OCI-LY7 (cell line): ENCODE data around the gene PTPRM.

Source experiments
- CTCF ChIP-seq: fragments of 200-600 bp; sonication (generic); conservative IDR thresholded peaks from 2 replicates; pipeline ENCODE4 v1.5.1; 2014; ENCODE audit warnings: mild to moderate bottlenecking, antibody characterized with exemption, low read length, moderate library complexity, mixed read lengths
- EZH2phosphoT487 ChIP-seq: fragments of 200-600 bp; sonication (generic); IDR thresholded peaks from 2 replicates; pipeline ENCODE4 v1.6.1; 2018; ENCODE audit warnings: low read depth, borderline replicate concordance, mild to moderate bottlenecking, mixed run types, antibody characterized with exemption, low read length, moderate library complexity, mixed read lengths

DNA sequence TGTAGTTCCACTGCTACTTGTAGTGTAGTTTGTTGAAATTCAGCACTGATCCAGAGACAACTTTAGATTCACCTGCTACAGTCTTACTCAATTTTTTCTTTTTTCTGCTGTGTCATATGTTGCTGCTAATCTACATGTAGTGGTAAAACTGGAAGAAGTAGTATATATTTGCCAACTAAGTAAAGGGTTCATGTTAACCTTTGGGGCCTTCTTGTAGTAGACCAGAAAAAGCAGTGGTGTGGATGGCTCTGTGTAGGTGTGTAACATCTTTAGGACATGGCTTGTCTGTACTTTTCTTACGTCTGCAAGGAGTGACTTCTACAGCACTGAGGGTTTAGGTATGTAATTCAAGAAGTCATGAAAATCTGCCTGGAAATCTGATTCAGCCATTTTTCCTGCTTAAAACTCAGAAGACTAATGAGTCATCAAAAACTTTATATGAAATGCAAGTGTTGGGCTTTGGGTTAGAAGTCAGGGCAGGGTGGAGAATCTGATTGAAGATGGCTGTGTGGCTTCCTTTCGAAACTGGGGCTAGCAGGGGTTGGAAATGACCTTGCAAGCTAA, 8.4 kb downstream of the PTPRM start:
- TF ChIP-seq CTCF (no peak), EZH2phosphoT487 (no peak)
